Measurements from ENCODE around the gene PACSIN2. TPM values are rescaled to one million over a fixed set of nuclear protein-coding genes. Genes with fewer than 3 reads are reported as not detected.

PACSIN2 gene
- total and polyA plus RNA-seq, 2 of the 13 experiments (the other 11 are each of a cell fraction or from before 2014, with no cell fraction given): 54.1 to 68.8 TPM

DNA sequence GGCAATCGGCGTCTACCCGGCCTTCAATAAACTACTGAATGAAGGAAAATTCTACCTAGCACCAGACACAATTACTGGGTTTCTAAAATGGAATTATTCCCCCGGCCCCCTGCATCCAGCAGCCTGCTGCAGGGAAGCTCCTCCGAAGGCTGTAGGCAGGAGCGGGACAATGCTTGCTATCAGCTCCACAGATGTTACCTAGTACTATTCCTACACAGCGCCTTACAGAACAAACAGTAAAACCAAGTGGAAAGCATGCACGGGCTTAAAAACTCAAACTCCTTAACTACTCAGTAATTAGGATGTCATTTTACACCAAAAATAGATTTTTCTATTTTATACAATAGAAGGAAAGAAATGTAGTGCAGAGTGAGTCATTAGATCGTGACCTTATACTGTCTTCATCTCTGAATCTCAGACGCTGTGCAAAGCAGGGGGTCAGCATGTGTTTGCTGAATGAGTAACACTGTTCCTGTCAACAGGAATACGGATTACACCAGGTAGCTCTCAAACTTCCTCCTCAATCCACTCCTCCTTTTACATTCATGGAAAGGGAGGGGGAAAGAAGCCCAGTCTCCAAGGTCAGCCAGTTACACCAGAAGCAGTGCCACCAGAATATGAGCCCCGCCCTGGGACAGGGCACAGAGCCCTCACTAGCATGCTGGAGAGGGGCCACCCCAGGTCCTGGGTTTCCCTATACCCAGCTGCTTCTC lies 74.9 kb downstream of the PACSIN2 start (continued):
- TF ChIP-seq, protein P1, sequence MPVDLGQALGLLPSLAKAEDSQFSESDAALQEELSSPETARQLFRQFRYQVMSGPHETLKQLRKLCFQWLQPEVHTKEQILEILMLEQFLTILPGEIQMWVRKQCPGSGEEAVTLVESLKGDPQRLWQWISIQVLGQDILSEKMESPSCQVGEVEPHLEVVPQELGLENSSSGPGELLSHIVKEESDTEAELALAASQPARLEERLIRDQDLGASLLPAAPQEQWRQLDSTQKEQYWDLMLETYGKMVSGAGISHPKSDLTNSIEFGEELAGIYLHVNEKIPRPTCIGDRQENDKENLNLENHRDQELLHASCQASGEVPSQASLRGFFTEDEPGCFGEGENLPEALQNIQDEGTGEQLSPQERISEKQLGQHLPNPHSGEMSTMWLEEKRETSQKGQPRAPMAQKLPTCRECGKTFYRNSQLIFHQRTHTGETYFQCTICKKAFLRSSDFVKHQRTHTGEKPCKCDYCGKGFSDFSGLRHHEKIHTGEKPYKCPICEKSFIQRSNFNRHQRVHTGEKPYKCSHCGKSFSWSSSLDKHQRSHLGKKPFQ (CRISPR knock-in tag; IDR thresholded peaks at IDR 0.05; ENCODE audit: insufficient replicate concordance): peak; percentile 58
- TF ChIP-seq, protein P2, sequence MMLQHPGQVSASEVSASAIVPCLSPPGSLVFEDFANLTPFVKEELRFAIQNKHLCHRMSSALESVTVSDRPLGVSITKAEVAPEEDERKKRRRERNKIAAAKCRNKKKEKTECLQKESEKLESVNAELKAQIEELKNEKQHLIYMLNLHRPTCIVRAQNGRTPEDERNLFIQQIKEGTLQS (CRISPR knock-in tag; IDR thresholded peaks at IDR 0.05): peak; percentile 82
- TF ChIP-seq ZNF136 (CRISPR knock-in tag; IDR thresholded peaks at IDR 0.05; ENCODE audit: low read depth) (no peak), IRF2 (CRISPR knock-in tag; IDR thresholded peaks at IDR 0.05) (peak; percentile 44; the same call in 1 of the 2 replicates), ZNF44 (CRISPR knock-in tag; IDR thresholded peaks at IDR 0.05) (no peak), ZNF34 (CRISPR knock-in tag; IDR thresholded peaks at IDR 0.05; ENCODE audit: borderline replicate concordance) (no peak), SIN3B (IDR thresholded peaks at IDR 0.05; ENCODE audit: low read length) (no peak), STAG1 (CRISPR knock-in tag; IDR thresholded peaks at IDR 0.05) (no peak; the same call in 1 of the 2 replicates), CBFB (CRISPR knock-in tag; IDR thresholded peaks at IDR 0.05) (no peak), ZNF549 (CRISPR knock-in tag; IDR thresholded peaks at IDR 0.05) (no peak), MATR3 (CRISPR knock-in tag; IDR thresholded peaks at IDR 0.05) (no peak), PAF1 (CRISPR knock-in tag; IDR thresholded peaks at IDR 0.05) (no peak), CHCHD3 (CRISPR knock-in tag; IDR thresholded peaks at IDR 0.05) (no peak), ZBTB3 (CRISPR knock-in tag; IDR thresholded peaks at IDR 0.05; ENCODE audit: borderline replicate concordance, low read depth) (no peak), HCFC1 (IDR thresholded peaks at IDR 0.05; ENCODE audit: low read depth, low read length) (no peak), HOXA9 (CRISPR knock-in tag; IDR thresholded peaks at IDR 0.05; ENCODE audit: borderline replicate concordance) (no peak), PHF20 (CRISPR knock-in tag; IDR thresholded peaks at IDR 0.05) (no peak)
- TF ChIP-seq, protein P3, sequence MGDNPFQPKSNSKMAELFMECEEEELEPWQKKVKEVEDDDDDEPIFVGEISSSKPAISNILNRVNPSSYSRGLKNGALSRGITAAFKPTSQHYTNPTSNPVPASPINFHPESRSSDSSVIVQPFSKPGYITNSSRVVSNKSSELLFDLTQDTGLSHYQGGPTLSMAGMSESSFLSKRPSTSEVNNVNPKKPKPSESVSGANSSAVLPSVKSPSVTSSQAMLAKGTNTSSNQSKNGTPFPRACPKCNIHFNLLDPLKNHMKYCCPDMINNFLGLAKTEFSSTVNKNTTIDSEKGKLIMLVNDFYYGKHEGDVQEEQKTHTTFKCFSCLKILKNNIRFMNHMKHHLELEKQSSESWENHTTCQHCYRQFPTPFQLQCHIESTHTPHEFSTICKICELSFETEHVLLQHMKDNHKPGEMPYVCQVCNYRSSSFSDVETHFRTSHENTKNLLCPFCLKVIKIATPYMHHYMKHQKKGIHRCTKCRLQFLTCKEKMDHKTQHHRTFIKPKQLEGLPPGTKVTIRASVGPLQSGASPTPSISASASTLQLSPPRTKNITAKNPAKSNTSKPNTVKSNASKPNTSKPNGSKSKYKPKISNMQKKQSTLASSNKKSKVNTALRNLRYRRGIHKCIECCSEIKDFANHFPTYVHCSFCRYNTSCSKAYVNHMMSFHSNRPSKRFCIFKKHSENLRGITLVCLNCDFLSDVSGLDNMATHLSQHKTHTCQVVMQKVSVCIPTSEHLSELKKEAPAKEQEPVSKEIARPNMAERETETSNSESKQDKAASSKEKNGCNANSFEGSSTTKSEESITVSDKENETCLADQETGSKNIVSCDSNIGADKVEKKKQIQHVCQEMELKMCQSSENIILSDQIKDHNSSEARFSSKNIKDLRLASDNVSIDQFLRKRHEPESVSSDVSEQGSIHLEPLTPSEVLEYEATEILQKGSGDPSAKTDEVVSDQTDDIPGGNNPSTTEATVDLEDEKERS (CRISPR knock-in tag; IDR thresholded peaks at IDR 0.05): no peak
- TF ChIP-seq, protein P4, sequence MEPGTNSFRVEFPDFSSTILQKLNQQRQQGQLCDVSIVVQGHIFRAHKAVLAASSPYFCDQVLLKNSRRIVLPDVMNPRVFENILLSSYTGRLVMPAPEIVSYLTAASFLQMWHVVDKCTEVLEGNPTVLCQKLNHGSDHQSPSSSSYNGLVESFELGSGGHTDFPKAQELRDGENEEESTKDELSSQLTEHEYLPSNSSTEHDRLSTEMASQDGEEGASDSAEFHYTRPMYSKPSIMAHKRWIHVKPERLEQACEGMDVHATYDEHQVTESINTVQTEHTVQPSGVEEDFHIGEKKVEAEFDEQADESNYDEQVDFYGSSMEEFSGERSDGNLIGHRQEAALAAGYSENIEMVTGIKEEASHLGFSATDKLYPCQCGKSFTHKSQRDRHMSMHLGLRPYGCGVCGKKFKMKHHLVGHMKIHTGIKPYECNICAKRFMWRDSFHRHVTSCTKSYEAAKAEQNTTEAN (CRISPR knock-in tag; conservative IDR thresholded peaks at IDR 0.05): no peak
